Stimulated activated CD4-positive, alpha-beta T cell treated with anti-CD3 and anti-CD28 coated beads, Interleukin-1b, Interleukin-23, amount 100 ng/mL, for 1 hour (primary cell): ENCODE results near the gene TLN1.

Experiments
- DNase-seq, 2 donors: peaks; one replicate each; pipeline ENCODE4 v3.0.0-alpha.2; 2020; ENCODE audit warnings: low read depth in 2 of 2

The TLN1 gene

GRCh38 chr9:35755071-35755470 is 23.1 kb upstream of the TLN1 start:
- no peak for DNase-seq

GRCh38 chr9:35754264-35754663 is 22.3 kb upstream of the TLN1 start, which contains the start of gene MSMP:
Gene MSMP, minus strand, starts transcription at chr9:35754276. Its CDS starts 147 bp downstream, at chr9:35754129.
- DNase-seq: no peak

GRCh38 chr9:35753466-35753865 is 21.5 kb upstream of the TLN1 start:
- no peak for DNase-seq

- no peak for DNase-seq
Measured at GRCh38 chr9:35750256-35750531, 18.2 kb upstream of the TLN1 start.

- DNase-seq: peak in 1 of 2 donors; percentile 11
Measured at GRCh38 chr9:35749515-35750255, 17.7 kb upstream of the TLN1 start.

- peak in 1 of 2 donors; percentile 38 for DNase-seq
Measured at GRCh38 chr9:35748858-35749514, 17.0 kb upstream of the TLN1 start, which contains the start of the genes GBA2 and RGP1. Gene GBA2, minus strand, starts transcription at chr9:35749228. Its CDS starts 524 bp downstream, at chr9:35748704. Gene RGP1, plus strand, starts transcription at chr9:35749287. Its CDS starts 469 bp downstream, at chr9:35749756.

- no peak for DNase-seq
Measured at GRCh38 chr9:35748242-35748857, 16.4 kb upstream of the TLN1 start.

- no peak for DNase-seq
Measured at GRCh38 chr9:35746583-35746982, 14.6 kb upstream of the TLN1 start.

- DNase-seq: no peak
Measured at GRCh38 chr9:35745569-35745968, 13.6 kb upstream of the TLN1 start.

GRCh38 chr9:35743880-35744518 is 12.0 kb upstream of the TLN1 start:
- DNase-seq: no peak

GRCh38 chr9:35743452-35743851 is 11.5 kb upstream of the TLN1 start:
- no peak for DNase-seq

GRCh38 chr9:35741740-35742139 is 9.7 kb upstream of the TLN1 start:
- DNase-seq: no peak

GRCh38 chr9:35740243-35740642 is 8.2 kb upstream of the TLN1 start:
- DNase-seq: no peak

GRCh38 chr9:35738924-35739323 is 6.9 kb upstream of the TLN1 start:
- DNase-seq: no peak

- no peak for DNase-seq
Measured at GRCh38 chr9:35738186-35738585, 6.2 kb upstream of the TLN1 start.

GRCh38 chr9:35737143-35737542 is 5.1 kb upstream of the TLN1 start:
- DNase-seq: no peak

- DNase-seq: peak in 1 of 2 donors; percentile 57
Measured at GRCh38 chr9:35736201-35736633, 4.2 kb upstream of the TLN1 start.

GRCh38 chr9:35734096-35734495 is 2.1 kb upstream of the TLN1 start:
- no peak for DNase-seq

GRCh38 chr9:35732800-35733541 is 976 bp upstream of the TLN1 start:
- no peak for DNase-seq

GRCh38 chr9:35731415-35732184 is 395 bp downstream of the TLN1 start:
- DNase-seq: no peak

- no peak for DNase-seq
Measured at GRCh38 chr9:35730486-35730854, 1.5 kb downstream of the TLN1 start.
